ENCODE data around the gene SDR39U1. TPM values are rescaled to one million over a fixed set of nuclear protein-coding genes. Genes with fewer than 3 reads are reported as not detected.

The SDR39U1 gene
- total RNA-seq, 1 donor from 2014 or later = 17.0 TPM

GRCh38 chr14:24411443-24412389 is 30.9 kb downstream of the SDR39U1 start:
- DNase-seq = no peak

GRCh38 chr14:24409956-24410355 is 32.6 kb downstream of the SDR39U1 start:
- DNase-seq = no peak

GRCh38 chr14:24409192-24409591 is 33.4 kb downstream of the SDR39U1 start:
- no peak for DNase-seq

- DNase-seq = no peak
Observed at GRCh38 chr14:24408764-24409163, 33.8 kb downstream of the SDR39U1 start.

- no peak for DNase-seq
Observed at GRCh38 chr14:24407608-24408325, 34.8 kb downstream of the SDR39U1 start.

GRCh38 chr14:24406416-24406815 is 36.2 kb downstream of the SDR39U1 start:
- no peak for DNase-seq

GRCh38 chr14:24404814-24405213 is 37.8 kb downstream of the SDR39U1 start:
- DNase-seq = no peak

- DNase-seq = no peak
Observed at GRCh38 chr14:24403294-24403998, 39.1 kb downstream of the SDR39U1 start.

- no peak for DNase-seq
Observed at GRCh38 chr14:24401810-24402702, 40.5 kb downstream of the SDR39U1 start.

GRCh38 chr14:24399999-24400718 is 42.4 kb downstream of the SDR39U1 start:
- DNase-seq = no peak

- no peak for DNase-seq
Observed at GRCh38 chr14:24399447-24399822, 43.1 kb downstream of the SDR39U1 start.

- no peak for DNase-seq
Observed at GRCh38 chr14:24398653-24399446, 43.7 kb downstream of the SDR39U1 start, which contains the start of gene NYNRIN. NYNRIN (plus strand) TSS chr14:24399003; CDS start chr14:24399247, 244 bp downstream.

GRCh38 chr14:24398293-24398652 is 44.3 kb downstream of the SDR39U1 start:
- no peak for DNase-seq

GRCh38 chr14:24397639-24398292 is 44.8 kb downstream of the SDR39U1 start:
- no peak for DNase-seq

- no peak for DNase-seq
Observed at GRCh38 chr14:24395609-24396582, 46.7 kb downstream of the SDR39U1 start.

GRCh38 chr14:24394275-24394674 is 48.3 kb downstream of the SDR39U1 start:
- no peak for DNase-seq

GRCh38 chr14:24392325-24393091 is 50.1 kb downstream of the SDR39U1 start:
- DNase-seq = no peak
